Measurements from ENCODE around the gene HTN3.
"Not testable (repeated sequence)": the region's sequence is repeated elsewhere in the genome, so short reads cannot be mapped to it uniquely, and the experiment has no call there.

HTN3 gene

DNA sequence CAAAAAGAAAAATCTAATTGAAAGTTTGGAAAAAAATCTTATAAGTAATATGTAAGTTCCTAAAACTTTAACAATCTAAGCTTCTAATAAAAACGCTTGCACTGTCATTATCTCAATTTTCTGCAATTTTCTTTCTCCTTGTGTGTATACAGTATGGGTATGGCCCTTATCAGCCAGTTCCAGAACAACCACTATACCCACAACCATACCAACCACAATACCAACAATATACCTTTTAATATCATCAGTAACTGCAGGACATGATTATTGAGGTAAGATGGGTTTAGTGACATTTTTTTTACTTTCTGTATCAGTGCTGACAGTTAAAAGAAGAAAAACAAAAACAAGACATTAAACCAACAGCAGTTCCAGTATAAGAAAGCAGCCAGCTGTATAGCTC lies 27.5 kb upstream of the HTN3 start:
- DNase-seq (ENCODE audit: low read depth) = no peak
- no peak overlapping the region for H3K4me3 ChIP-seq (ENCODE audit: low read depth, low read length)
- TF ChIP-seq, protein P1, sequence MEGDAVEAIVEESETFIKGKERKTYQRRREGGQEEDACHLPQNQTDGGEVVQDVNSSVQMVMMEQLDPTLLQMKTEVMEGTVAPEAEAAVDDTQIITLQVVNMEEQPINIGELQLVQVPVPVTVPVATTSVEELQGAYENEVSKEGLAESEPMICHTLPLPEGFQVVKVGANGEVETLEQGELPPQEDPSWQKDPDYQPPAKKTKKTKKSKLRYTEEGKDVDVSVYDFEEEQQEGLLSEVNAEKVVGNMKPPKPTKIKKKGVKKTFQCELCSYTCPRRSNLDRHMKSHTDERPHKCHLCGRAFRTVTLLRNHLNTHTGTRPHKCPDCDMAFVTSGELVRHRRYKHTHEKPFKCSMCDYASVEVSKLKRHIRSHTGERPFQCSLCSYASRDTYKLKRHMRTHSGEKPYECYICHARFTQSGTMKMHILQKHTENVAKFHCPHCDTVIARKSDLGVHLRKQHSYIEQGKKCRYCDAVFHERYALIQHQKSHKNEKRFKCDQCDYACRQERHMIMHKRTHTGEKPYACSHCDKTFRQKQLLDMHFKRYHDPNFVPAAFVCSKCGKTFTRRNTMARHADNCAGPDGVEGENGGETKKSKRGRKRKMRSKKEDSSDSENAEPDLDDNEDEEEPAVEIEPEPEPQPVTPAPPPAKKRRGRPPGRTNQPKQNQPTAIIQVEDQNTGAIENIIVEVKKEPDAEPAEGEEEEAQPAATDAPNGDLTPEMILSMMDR (IDR thresholded peaks at IDR 0.05; ENCODE audit: low read depth, low read length, missing control alignments) = no peak

- TF ChIP-seq, protein P1 (IDR thresholded peaks at IDR 0.05; ENCODE audit: low read depth, low read length, missing control alignments) = no peak
- H3K4me3 ChIP-seq (ENCODE audit: low read depth, low read length) = no peak overlapping the region
- no peak for DNase-seq (ENCODE audit: low read depth)
Measured at GRCh38 chr4:70002507-70002906, 25.8 kb upstream of the HTN3 start.

DNA sequence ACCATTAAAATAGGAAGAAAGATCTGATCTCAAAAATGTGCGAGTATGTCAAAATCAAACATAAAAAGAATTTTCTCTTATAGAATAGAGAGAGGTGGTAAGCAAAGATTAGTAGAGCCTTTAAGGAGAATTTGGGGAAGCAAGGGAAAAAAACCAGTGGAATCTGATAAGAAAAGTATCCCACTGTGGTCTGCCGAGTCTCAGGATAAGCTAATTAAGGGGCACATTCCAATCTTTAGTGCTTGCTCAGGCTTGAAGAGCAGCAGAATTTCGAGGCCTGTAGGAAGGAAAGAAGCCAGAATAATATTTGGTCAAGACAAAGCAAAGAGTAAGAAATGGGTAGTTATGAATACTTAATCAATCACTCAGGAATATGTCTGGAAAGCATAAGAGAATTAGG lies 19.5 kb upstream of the HTN3 start:
- H3K4me3 ChIP-seq (ENCODE audit: low read depth, low read length) = no peak overlapping the region
- DNase-seq (ENCODE audit: low read depth) = no peak
- TF ChIP-seq, protein P1 (IDR thresholded peaks at IDR 0.05; ENCODE audit: low read depth, low read length, missing control alignments) = no peak

DNA sequence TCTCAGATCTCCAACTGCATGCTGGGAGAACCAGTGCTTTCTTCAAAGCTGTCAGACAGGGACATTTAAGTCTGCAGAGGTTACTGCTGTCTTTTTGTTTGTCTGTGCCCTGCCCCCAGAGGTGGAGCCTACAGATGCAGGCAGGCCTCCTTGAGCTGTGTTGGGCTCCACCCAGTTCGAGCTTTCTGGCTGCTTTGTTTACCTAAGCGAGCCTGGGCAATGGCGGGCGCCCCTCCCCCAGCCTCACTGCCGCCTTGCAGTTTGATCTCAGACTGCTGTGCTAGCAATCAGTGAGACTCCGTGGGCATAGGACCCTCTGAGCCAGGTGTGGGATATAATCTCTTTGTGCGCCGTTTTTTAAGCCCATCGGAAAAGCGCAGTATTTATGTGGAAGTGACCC lies 9.3 kb upstream of the HTN3 start:
- not testable (repeated sequence) for H3K4me3 ChIP-seq (ENCODE audit: low read depth, low read length); DNase-seq (ENCODE audit: low read depth)

DNA sequence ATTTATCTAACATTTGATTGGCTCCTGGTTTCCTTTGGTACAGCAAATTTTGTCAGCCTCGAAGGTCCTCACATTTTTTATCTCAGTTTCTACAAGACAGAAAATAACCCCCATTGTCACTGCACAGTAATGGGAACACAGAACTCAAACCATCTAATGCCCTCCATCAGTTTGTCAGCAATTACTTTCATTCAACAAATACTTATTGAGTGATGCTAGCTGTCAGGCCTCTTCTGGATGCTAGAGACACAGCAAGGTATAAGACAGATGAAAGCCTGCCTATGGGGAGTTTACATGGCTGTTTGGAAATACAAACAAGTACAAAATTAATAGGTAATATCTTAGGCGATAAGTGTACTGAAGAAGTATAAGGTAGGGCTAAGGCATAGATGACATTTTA lies 5.0 kb upstream of the HTN3 start:
- DNase-seq (ENCODE audit: low read depth) = no peak
- H3K4me3 ChIP-seq (ENCODE audit: low read depth, low read length) = no peak overlapping the region

DNA sequence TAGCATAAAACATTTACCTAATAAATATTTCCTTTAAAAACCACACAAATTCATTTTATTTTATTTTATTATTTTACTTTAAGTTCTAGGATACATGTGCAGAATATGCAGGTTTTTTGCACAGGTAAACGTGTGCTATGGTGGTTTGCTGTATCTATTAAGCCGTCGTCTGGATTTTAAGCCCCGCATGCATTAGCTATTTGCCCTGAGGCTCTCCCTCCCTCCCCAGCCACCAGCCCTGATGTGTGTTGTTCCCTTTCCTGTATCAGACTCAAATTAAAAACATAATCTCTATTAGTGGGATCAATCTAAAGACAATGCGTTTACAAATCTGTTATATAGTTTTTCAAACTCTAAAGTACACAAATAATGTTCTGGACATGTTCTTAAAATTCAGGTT lies 1.2 kb upstream of the HTN3 start:
- TF ChIP-seq, protein P1 (IDR thresholded peaks at IDR 0.05; ENCODE audit: low read depth, low read length, missing control alignments) = no peak
- DNase-seq (ENCODE audit: low read depth) = no peak
- H3K4me3 ChIP-seq (ENCODE audit: low read depth, low read length) = no peak overlapping the region

More for the DNA sequence above, 5.0 kb upstream of the HTN3 start:
- TF ChIP-seq, protein P1 (IDR thresholded peaks at IDR 0.05; ENCODE audit: low read depth, low read length, missing control alignments) = no peak

DNA sequence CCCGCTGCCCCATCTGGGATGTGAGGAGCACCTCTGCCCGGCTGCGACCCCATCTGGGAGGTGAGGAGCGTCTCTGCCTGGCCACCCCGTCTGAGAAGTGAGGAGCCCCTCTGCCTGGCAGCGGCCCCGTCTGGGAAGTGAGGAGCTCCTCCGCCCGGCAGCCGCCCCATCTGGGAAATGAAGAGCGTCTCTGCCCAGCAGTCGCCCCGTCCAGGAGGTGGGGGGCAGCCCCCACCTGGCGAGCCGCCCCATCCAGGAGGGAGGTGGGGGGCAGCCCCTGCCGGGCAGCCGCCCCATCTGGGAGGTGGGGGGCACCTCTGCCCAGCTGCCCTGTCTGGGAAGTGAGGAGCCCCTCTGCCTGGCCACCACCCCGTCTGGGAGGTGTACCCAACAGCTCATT lies 9.3 kb downstream of the HTN3 start:
- DNase-seq (ENCODE audit: low read depth); H3K4me3 ChIP-seq (ENCODE audit: low read depth, low read length): not testable (repeated sequence)

DNA sequence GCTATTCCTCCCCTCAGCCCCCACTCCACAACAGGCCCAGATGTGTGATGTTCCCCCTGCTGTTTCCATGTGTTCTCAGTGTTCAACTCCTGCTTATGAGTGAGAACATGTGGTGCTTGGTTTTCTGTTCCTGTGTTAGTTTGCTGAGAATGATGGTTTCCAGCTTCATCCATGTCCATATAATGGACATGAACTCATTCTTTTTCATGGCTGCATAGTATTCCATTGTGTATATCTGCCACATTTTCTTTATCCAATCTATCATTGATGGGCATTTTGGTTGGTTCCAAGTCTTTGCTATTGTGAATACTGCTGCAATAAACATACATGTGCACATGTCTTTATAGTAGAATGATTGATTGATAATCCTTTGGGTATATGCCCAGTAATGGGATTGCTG lies 11.7 kb downstream of the HTN3 start:
- not testable (repeated sequence) for H3K4me3 ChIP-seq (ENCODE audit: low read depth, low read length); DNase-seq (ENCODE audit: low read depth)

GRCh38 chr4:70041652-70042286 lies 13.5 kb downstream of the HTN3 start:
- H3K4me3 ChIP-seq (ENCODE audit: low read depth, low read length) = no peak overlapping the region
- TF ChIP-seq, protein P1 (IDR thresholded peaks at IDR 0.05; ENCODE audit: low read depth, low read length, missing control alignments) = no peak
- DNase-seq (ENCODE audit: low read depth) = no peak

GRCh38 chr4:70050138-70050537 lies 21.9 kb downstream of the HTN3 start, which contains the start of gene HTN1:
Gene HTN1 (plus strand): TSS chr4:70050438. CDS start chr4:70053077, 2,639 bp downstream.
- not testable (repeated sequence) for DNase-seq (ENCODE audit: low read depth); H3K4me3 ChIP-seq (ENCODE audit: low read depth, low read length)

DNA sequence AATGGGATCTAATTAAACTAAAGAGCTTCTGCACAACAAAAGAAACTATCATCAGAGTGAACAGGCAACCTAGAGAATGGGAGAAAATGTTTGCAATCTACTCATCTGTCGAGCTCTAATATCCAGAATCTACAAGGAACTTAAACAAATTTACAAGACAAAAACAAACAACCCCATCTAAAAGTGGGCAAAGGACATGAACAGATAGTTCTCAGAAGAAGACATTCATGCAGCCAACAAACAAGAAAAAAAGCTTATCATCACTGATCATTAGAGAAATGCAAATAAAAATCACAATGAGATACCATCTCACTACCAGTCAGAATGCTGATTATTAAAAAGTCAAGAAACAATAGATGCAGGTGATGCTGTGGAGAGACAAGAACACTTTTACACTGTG lies 28.3 kb downstream of the HTN3 start:
- not testable (repeated sequence) for H3K4me3 ChIP-seq (ENCODE audit: low read depth, low read length); DNase-seq (ENCODE audit: low read depth)
